UCSD-AML1 (cell line): ENCODE data around the gene MAP3K19.
"Not testable (repeated sequence)": the region's sequence is repeated elsewhere in the genome, so short reads cannot be mapped to it uniquely, and the experiment has no call there.

Source experiments
- DNase-seq: peaks from one replicate; lab custom pipeline; 2025; ENCODE audit not compliant: unreplicated experiment; lab: John Stamatoyannopoulos, UW

MAP3K19 gene

GRCh38 chr2:135052042-135052876 lies 5.0 kb upstream of the MAP3K19 start, which contains the start of gene RAB3GAP1:
TSS of gene RAB3GAP1 (plus strand) at chr2:135052292. CDS start at chr2:135052308, 16 bp downstream.
- peak; percentile 87 for DNase-seq

- DNase-seq: peak; percentile 27
Measured at GRCh38 chr2:135050684-135051083, 3.4 kb upstream of the MAP3K19 start.

GRCh38 chr2:135050132-135050531 lies 2.9 kb upstream of the MAP3K19 start:
- no peak for DNase-seq

- DNase-seq: no peak
Measured at GRCh38 chr2:135048122-135048521, 875 bp upstream of the MAP3K19 start.

- no peak for DNase-seq
Measured at GRCh38 chr2:135043345-135043744, 3.9 kb downstream of the MAP3K19 start.

GRCh38 chr2:135037831-135038230 lies 9.4 kb downstream of the MAP3K19 start:
- no peak for DNase-seq

- not testable (repeated sequence) for DNase-seq
Measured at GRCh38 chr2:135033216-135033615, 14.0 kb downstream of the MAP3K19 start.

GRCh38 chr2:135030826-135031225 lies 16.4 kb downstream of the MAP3K19 start:
- no peak for DNase-seq

- no peak for DNase-seq
Measured at GRCh38 chr2:135029481-135030134, 17.6 kb downstream of the MAP3K19 start.

GRCh38 chr2:135023886-135024485 lies 23.3 kb downstream of the MAP3K19 start:
- no peak for DNase-seq

GRCh38 chr2:135022952-135023880 lies 24.0 kb downstream of the MAP3K19 start:
- DNase-seq: no peak

- no peak for DNase-seq
Measured at GRCh38 chr2:135021618-135022017, 25.6 kb downstream of the MAP3K19 start.

GRCh38 chr2:135011633-135012032 lies 35.6 kb downstream of the MAP3K19 start:
- DNase-seq: no peak

GRCh38 chr2:135010200-135010942 lies 36.9 kb downstream of the MAP3K19 start:
- no peak for DNase-seq

GRCh38 chr2:135009339-135009738 lies 37.9 kb downstream of the MAP3K19 start:
- no peak for DNase-seq

GRCh38 chr2:135005753-135006152 lies 41.5 kb downstream of the MAP3K19 start:
- DNase-seq: no peak

GRCh38 chr2:135004005-135004746 lies 43.1 kb downstream of the MAP3K19 start:
- DNase-seq: peak; percentile 76

- DNase-seq: no peak
Measured at GRCh38 chr2:135002836-135003235, 44.4 kb downstream of the MAP3K19 start.

GRCh38 chr2:134999521-134999920 lies 47.7 kb downstream of the MAP3K19 start:
- DNase-seq: no peak
